ENCODE results near the gene GALNT1. TPM values are rescaled to one million over a fixed set of nuclear protein-coding genes. Genes with fewer than 3 reads are reported as not detected.

GALNT1 gene
- total and polyA plus RNA-seq, 9 of the 15 experiments (the other 6 are each of a cell fraction or from before 2014, with no cell fraction given), result 14.4 to 54.1 (median 36.6) TPM

DNA sequence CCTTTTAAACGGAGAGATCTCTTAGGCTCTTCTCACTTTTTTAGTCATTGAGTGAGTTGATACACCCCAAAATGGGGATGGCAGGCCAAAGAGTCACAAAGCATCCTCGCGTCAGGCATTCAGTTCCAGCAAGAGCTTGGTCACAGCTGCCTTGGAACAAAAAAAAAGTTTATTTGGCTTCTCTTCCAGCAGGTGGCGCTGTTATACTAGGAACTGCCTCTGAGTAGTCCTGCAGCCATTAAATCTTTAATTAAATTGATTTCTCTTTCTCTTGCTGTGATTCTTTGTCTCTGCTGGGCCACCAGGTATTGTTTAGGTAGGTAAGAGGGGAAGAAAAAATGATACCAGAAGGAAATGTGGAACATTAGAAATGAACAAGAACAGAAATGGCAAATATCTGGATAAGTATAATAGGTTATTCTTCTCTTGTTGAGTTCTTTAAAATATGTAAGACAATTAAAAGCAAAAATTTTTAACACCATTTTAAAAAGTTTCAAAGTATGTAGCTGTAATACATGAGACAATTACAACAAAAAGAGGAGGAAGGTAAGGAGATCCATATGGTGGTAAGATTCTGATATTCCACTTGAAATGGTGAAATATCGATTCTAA is 175.1 kb downstream of the GALNT1 start (continued):
- TF ChIP-seq, protein P1, sequence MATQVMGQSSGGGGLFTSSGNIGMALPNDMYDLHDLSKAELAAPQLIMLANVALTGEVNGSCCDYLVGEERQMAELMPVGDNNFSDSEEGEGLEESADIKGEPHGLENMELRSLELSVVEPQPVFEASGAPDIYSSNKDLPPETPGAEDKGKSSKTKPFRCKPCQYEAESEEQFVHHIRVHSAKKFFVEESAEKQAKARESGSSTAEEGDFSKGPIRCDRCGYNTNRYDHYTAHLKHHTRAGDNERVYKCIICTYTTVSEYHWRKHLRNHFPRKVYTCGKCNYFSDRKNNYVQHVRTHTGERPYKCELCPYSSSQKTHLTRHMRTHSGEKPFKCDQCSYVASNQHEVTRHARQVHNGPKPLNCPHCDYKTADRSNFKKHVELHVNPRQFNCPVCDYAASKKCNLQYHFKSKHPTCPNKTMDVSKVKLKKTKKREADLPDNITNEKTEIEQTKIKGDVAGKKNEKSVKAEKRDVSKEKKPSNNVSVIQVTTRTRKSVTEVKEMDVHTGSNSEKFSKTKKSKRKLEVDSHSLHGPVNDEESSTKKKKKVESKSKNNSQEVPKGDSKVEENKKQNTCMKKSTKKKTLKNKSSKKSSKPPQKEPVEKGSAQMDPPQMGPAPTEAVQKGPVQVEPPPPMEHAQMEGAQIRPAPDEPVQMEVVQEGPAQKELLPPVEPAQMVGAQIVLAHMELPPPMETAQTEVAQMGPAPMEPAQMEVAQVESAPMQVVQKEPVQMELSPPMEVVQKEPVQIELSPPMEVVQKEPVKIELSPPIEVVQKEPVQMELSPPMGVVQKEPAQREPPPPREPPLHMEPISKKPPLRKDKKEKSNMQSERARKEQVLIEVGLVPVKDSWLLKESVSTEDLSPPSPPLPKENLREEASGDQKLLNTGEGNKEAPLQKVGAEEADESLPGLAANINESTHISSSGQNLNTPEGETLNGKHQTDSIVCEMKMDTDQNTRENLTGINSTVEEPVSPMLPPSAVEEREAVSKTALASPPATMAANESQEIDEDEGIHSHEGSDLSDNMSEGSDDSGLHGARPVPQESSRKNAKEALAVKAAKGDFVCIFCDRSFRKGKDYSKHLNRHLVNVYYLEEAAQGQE (IDR thresholded peaks at IDR 0.05; ENCODE audit: borderline replicate concordance), result peak; percentile 82
- TF ChIP-seq, protein P1 (CRISPR knock-in tag; IDR thresholded peaks at IDR 0.05; ENCODE audit: low read depth), result no peak
- no peak for TF ChIP-seq HDGF (IDR thresholded peaks at IDR 0.05)
- no peak for TF ChIP-seq RNF2 (IDR thresholded peaks at IDR 0.05)
- TF ChIP-seq ARID2 (IDR thresholded peaks at IDR 0.05), result peak; percentile 43; the same call in 1 of the 2 replicates
- TF ChIP-seq DPF2 (IDR thresholded peaks at IDR 0.05), result no peak
- 0 out of 2 replicates have a peak, but pooled peaks have one; percentile 48 for TF ChIP-seq CC2D1A (IDR thresholded peaks at IDR 0.05)
- TF ChIP-seq ADNP (tag; IDR thresholded peaks at IDR 0.05), result no peak
- TF ChIP-seq ZNF384 (IDR thresholded peaks at IDR 0.05; ENCODE audit: low read depth, low read length), result peak; percentile 68
- TF ChIP-seq ZC3H4 (CRISPR knock-in tag; IDR thresholded peaks at IDR 0.05; ENCODE audit: borderline replicate concordance), result no peak
- TF ChIP-seq, protein P2, sequence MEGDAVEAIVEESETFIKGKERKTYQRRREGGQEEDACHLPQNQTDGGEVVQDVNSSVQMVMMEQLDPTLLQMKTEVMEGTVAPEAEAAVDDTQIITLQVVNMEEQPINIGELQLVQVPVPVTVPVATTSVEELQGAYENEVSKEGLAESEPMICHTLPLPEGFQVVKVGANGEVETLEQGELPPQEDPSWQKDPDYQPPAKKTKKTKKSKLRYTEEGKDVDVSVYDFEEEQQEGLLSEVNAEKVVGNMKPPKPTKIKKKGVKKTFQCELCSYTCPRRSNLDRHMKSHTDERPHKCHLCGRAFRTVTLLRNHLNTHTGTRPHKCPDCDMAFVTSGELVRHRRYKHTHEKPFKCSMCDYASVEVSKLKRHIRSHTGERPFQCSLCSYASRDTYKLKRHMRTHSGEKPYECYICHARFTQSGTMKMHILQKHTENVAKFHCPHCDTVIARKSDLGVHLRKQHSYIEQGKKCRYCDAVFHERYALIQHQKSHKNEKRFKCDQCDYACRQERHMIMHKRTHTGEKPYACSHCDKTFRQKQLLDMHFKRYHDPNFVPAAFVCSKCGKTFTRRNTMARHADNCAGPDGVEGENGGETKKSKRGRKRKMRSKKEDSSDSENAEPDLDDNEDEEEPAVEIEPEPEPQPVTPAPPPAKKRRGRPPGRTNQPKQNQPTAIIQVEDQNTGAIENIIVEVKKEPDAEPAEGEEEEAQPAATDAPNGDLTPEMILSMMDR (IDR thresholded peaks at IDR 0.05 in 2 of 3, conservative IDR thresholded peaks at IDR 0.05 in 1 of 3; ENCODE audit: insufficient read depth in 2 of 3, low read depth in 1 of 3, low read length in 3 of 3), result peak; percentile 72 to 89 (median 75)
- TF ChIP-seq PRPF4 (IDR thresholded peaks at IDR 0.05; ENCODE audit: insufficient read depth, low read depth, low read length, poor library complexity, severe bottlenecking), result no peak
- no peak for TF ChIP-seq BCL6 (CRISPR knock-in tag; IDR thresholded peaks at IDR 0.05)
- TF ChIP-seq YY1 (IDR thresholded peaks at IDR 0.05; ENCODE audit: borderline replicate concordance in 1 of 3, control insufficient read depth in 1 of 3, extremely low read depth in 1 of 3, insufficient read depth in 3 of 3, insufficient read length in 1 of 3, insufficient replicate concordance in 2 of 3, low read depth in 1 of 3, low read length in 2 of 3), result peak in 2 of 3 experiments; percentile 14 to 43
- TF ChIP-seq RAD21 (CRISPR knock-in tag; conservative IDR thresholded peaks at IDR 0.05 in 1 of 2, IDR thresholded peaks at IDR 0.05 in 1 of 2), result peak; percentile 93 to 95
- TF ChIP-seq NEUROD1 (IDR thresholded peaks at IDR 0.05; ENCODE audit: borderline replicate concordance, low read depth, low read length, partially characterized antibody), result no peak
- TF ChIP-seq, protein P3, sequence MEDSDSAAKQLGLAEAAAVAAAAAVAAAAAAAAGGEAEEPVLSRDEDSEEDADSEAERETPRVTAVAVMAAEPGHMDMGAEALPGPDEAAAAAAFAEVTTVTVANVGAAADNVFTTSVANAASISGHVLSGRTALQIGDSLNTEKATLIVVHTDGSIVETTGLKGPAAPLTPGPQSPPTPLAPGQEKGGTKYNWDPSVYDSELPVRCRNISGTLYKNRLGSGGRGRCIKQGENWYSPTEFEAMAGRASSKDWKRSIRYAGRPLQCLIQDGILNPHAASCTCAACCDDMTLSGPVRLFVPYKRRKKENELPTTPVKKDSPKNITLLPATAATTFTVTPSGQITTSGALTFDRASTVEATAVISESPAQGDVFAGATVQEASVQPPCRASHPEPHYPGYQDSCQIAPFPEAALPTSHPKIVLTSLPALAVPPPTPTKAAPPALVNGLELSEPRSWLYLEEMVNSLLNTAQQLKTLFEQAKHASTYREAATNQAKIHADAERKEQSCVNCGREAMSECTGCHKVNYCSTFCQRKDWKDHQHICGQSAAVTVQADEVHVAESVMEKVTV (CRISPR knock-in tag; IDR thresholded peaks at IDR 0.05), result peak; percentile 85

All from K562 (cell line).